Body of pancreas (tissue), 4 donors: Measurements from ENCODE around the gene IFI27.
A peak's percentile ranks its signal among the peaks of the same experiment; 100 is the strongest.

ENCODE experiments used
- CTCF ChIP-seq, 7 experiments: fragments of 450-650 bp in 4 of 7; fragments of 200-600 bp in 3 of 7; sonication (generic) in 3 of 7; IDR thresholded peaks; one replicate each; pipeline ENCODE4 v1.5.1; 2016 to 2019; ENCODE audit warnings: antibody characterized with exemption in 7 of 7
- POLR2A ChIP-seq, 3 donors: fragments of 450-650 bp; IDR thresholded peaks; one replicate each; pipeline ENCODE4 v1.6.1; 2016; ENCODE audit warnings: antibody characterized with exemption in 3 of 3, mild to moderate bottlenecking in 2 of 3

GRCh38 chr14:94080621-94081385 lies 29.7 kb upstream of the IFI27 start, which contains the start of the genes DDX24 and IFI27L1:
- TF ChIP-seq CTCF (IDR thresholded peaks at IDR 0.05) (no peak), POLR2A (IDR thresholded peaks at IDR 0.05) (peak; percentile 93 to 98 (median 98))
